Subcutaneous adipose tissue (tissue), 4 donors: Measurements from ENCODE around the gene MBLAC1. TPM values are rescaled to one million over a fixed set of nuclear protein-coding genes. Genes with fewer than 3 reads are reported as not detected.

Experiments used
- CTCF ChIP-seq: fragments of 450-650 bp; IDR thresholded peaks from one replicate; pipeline ENCODE4 v1.5.1; 2016; ENCODE audit warnings: low read depth, mild to moderate bottlenecking, control low read depth, antibody characterized with exemption, moderate library complexity
- total RNA-seq, 4 donors: library from RNA; depleted of rRNA; stranded (reverse); fragments of >200 nt; gene quantifications; one replicate each; pipeline ENCODE4 v1.1.0, GENCODE V29; 2016

The MBLAC1 gene
- total RNA-seq, 4 donors from 2014 or later = 0.66 to 2.7 (median 2.3) TPM

- no peak for TF ChIP-seq CTCF
Measured at GRCh38 chr7:100166317-100166940, 39.7 kb downstream of the MBLAC1 start.

- no peak for TF ChIP-seq CTCF
Measured at GRCh38 chr7:100166970-100167911, 40.5 kb downstream of the MBLAC1 start.

GRCh38 chr7:100167912-100168323, 41.2 kb downstream of the MBLAC1 start:
- no peak for TF ChIP-seq CTCF

GRCh38 chr7:100169147-100169850, 42.5 kb downstream of the MBLAC1 start:
- no peak for TF ChIP-seq CTCF

- no peak for TF ChIP-seq CTCF
Measured at GRCh38 chr7:100170101-100170897, 43.5 kb downstream of the MBLAC1 start.

GRCh38 chr7:100171087-100171681, 44.4 kb downstream of the MBLAC1 start:
- no peak for TF ChIP-seq CTCF
